GM18861 (cell line): ENCODE data around the gene XDH.

Source experiments
- ATAC-seq: cut with Tn5 transposase; IDR thresholded peaks from one replicate; pipeline ENCODE4 v1.9.1; 2021; ENCODE audit not compliant: unreplicated experiment

XDH gene

GRCh38 chr2:31287654-31288053, 126.9 kb downstream of the XDH start:
- ATAC-seq = no peak

DNA sequence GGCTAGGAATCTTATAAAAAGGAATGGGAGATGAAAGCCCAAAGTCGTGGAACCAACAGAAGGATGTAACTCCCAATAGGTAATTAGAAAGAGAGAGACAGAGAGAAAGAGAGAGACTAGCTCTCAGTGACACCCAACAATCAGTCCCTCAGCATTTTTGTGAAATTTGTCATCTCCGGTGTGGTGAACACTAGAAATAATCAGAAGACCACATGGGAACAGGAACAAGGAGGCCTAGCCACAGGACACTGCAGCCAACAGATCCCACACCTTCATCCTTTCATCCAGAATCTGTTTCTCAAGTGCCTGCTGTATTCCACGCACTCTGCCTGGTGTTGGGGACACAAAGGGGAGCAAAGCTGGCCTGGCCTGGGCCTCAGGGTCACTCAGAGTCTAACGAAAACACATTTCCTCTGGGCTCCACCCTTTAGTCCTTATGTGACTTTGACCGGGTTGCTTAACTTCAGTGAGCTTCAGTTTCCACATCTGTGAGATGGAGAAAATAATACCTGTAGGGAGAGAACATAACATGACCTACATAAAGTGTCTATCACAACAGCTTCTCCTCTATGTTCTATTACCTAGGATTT, 127.5 kb downstream of the XDH start:
- ATAC-seq = no peak

DNA sequence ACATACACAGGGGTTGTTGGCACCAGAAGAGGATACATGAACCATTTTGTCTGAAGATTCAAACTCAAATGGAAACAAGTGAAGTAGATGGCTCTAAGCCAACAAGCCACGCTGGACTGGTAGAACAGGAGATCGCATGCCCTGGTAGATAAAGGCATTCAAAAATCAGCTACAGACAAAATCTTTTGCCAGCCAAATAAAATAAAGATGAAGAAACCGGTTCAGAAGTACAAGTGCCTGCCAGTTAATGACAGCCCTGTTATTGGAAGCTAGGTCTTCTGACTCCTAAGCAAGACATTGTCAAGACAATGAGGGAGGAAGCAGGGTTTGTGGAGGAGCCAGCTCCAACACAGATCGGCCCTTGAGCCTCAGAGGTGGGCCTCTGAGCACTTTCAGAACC, 128.3 kb downstream of the XDH start:
- no peak for ATAC-seq
